ENCODE data around the gene SMAD9.

SMAD9 gene

GRCh38 chr13:36814465-36814864 lies 105.6 kb downstream of the SMAD9 start:
- DNase-seq, result no peak

DNA sequence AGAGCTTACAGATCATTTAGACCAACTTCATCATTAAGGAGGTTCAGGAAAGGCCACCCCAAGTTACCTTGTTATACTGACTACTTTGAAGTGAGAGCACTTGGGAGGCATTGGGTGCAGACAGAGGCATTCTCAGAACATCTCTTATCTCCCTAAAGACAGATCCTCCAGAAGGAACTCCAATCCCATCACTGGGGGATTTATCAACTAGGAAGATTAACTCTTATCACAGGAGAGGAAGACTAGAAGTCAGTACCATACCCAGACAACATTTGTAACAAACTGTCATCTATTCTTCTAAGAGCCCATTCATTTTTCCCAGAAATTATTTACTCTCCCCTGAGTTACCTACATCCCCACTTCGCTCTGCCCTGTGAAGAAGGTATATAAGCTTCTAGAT lies 106.8 kb downstream of the SMAD9 start:
- no peak for DNase-seq

- DNase-seq, result no peak
Observed at GRCh38 chr13:36807616-36808015, 112.4 kb downstream of the SMAD9 start.

DNA sequence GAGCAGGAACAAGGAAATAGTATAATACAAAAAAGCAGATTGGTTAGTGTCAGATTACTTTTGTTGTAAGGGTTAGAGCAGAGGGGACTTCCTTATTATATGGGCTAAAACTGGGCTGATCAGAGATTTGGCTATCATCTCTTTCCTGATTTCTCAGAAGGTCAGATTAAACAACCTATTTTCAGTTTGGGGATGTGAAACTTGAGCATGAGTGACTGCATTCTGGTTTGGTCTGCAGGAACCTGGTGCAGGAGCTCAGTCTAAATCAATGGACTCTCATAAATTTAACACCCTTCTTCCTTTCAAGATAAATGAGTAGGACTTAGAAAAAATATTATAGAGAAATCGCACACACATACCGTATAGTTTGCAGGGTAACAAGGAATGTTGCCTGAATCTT lies 113.9 kb downstream of the SMAD9 start:
- DNase-seq, result no peak

GRCh38 chr13:36804588-36804987 lies 115.5 kb downstream of the SMAD9 start:
- DNase-seq, result no peak

DNA sequence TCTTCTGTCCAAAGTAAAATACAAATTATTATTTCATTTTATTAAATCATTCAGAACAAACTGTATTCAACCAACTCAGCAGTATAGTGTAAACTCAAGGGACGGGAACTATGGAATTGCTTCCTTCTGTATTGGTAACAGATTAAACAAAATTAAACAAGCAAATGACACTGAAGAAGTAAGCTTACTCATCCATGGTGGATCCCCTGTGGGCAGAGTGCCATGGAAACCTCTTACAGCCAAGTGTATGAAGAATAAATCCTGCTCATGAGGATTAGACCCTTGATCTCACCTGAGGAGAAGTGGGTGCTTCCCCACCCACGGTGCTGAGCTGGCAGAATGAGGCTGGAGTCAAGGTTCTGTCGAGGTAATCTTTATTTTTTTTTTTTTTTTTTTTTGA lies 119.0 kb downstream of the SMAD9 start:
- DNase-seq, result no peak

GRCh38 chr13:36796052-36796451 lies 124.0 kb downstream of the SMAD9 start:
- DNase-seq, result no peak

- DNase-seq, result no peak
Observed at GRCh38 chr13:36795463-36795862, 124.6 kb downstream of the SMAD9 start.
